ENCODE results near the gene KYNU.
A peak's percentile ranks its signal among the peaks of the same experiment; 100 is the strongest.
"Not testable (repeated sequence)": the region's sequence is repeated elsewhere in the genome, so short reads cannot be mapped to it uniquely, and the experiment has no call there.

The KYNU gene

DNA sequence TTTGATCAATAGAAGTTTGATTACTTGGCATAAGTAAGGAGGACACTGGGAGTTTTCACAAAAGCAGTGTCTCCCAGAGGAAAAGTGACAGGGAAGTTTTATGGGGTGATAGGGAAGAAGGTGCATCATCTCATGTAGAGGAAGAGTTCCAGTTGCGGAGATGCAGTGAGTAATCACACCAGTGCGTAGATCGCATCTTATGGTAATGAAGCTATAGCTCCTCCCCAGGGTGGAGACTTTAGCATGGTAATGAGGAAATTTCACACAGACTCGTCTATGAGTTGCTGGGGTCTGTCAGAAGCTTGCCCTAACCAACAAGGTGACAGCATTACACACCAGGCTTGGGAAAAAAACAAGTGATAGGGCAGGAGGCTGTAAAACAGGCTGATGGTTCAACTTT is 49.0 kb downstream of the KYNU start:
- DNase-seq, result no peak

DNA sequence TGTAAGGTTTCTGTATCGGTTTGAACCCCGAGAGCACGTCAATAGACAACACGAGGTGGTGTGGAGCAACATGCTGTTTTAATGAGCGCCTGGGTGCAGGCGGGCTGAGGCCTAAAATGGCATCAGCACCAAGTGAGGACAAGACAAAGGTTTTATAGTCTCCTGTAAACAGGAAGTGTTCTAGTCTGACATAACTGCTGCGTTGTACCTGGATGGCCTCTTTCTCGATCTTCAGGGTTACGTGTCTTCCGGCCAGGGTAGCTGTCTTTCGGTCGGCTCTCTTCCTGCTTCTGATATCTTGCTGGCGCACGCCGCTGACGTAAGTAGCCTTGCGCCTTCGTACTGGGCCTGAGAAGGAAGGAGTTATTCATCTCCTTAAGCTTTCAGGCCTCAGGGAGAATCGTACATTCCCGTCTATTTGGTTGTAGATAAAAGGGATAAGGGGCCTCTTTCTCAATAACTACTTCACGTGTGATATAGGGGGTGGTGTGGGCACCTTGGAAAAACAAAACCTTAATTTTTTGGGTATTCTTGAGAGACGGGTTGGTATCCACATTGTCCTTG is 53.5 kb downstream of the KYNU start:
- DNase-seq, result no peak

DNA sequence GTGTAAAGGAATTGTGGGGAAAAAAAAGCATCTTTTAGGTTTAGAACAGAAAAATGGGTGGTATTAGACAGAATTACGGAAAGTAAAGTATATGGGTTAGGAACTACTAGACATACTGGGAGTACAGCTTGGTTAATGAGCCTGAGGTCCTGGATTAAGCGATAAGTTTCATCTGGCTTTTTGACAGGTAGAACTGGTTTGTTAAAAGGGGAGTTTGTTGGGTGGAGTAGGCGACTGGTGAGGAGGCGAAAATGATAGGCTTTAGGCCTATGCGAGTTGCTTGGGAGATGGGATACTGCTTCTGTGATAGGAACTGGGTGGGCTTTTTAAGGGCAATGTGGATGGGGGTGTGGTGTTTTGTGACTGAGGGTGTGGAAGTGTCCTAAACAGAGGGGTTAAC is 56.5 kb downstream of the KYNU start:
- DNase-seq, result no peak

DNA sequence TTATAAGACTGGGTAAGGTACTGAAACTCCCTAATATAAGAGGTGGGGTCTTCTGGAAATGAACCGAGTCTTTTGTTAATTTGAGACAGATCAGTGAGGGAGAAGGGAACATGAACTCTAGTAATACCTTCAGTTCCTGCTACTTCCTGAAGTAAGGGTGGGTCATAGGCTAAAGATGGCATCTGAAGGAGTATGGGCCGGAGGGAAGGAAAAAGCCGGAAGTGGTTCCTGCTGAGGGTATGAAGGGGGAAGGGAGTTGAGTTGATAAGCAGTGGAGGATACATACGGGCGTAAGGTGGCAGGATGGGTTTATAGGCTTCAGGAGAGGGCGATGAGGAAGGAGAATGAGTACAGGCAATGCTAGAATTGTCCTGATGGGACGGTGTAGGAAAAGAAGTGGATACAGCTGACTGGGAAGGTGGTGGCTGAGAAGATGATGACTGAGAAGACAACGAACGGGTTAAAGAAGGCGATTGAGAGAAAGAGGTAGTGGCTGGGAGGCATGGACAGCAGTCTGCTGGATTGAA is 58.2 kb downstream of the KYNU start:
- no peak for DNase-seq

DNA sequence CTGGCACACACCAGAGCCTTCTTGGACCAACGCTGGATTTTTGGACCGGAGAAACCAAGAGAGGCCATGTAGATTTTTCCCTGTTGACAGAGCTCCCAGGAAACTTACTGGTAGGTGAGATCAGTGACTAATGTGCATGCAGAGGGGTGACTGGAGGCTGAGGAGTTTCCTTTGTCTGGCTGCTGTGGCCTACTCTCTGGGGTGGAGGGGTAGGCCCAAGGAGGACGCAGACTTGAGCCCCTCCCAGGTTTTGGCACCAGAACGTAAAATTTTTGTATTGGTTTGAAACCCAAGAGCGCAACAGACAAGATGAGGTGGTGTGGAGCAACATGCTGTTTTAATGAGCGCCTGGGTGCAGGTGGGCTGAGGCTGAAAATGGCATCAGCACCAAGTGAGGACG is 59.2 kb downstream of the KYNU start:
- DNase-seq, result no peak

DNA sequence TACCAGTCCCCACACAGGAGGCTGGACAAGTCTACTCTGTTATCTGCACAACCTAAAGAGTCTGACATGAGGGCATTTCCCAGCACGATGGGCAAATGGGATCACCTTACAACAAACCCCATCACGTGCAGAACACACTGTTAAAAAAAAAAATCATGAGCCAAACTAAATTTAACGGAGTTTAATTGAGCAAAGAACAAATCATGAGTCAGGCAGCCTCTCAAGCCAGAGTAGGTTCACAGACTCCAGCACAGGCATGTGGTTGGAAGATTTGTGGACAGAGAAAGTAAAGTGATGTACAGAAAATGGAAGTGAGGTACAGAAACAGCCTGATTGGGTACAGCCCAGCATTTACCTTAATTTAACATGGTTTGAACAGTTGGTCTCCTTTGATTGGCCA is 59.9 kb downstream of the KYNU start:
- DNase-seq, result no peak

DNA sequence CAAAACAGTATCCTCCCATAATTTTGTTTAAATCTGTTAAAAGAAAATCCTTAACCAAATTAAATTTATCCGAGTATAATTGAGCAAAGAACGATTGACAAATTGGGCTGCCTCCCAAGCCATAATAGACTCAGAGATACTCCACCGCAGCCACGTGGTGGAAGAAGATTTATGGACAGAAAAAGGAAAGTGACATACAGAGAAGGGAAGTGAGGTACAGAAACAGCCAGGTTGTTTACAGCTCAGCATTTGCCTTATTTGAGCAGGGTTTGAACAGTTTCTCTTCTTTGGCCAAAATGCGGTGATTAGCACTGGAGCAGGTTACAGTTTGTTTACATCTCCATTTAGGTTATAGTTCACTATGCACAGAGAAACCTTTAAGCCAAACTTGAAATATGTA is 60.8 kb downstream of the KYNU start:
- DNase-seq, result no peak

DNA sequence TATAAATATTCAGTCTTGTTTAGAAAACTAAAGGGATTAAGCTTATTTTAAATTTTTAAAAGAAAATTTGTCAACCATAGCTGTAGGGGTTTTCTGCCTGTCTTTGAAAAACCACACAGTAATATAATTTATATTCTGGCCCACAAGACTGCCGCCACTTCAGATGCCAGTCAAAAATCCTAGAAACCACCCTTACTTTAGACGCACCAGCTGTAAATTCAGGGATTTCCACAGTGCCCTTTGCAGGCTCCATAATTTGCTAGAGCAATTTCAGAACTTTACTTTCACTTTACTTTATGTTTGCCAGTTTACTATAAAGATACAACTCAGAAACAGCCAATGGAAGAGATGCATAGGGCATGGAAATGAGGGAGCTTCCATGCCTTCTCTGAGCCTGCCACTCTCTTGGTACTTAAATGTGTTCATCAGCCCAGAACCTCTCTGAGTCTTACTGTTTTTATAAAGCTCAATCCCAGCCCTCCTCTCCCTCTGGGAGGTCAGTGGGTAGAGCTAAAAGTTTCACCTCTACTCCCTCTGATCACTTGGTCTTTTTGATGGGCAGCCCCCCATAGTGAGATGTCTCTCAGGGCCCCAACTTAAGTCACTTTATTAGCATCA is 63.3 kb downstream of the KYNU start:
- peak in 1 of 2 experiments; percentile 5 for DNase-seq

DNA sequence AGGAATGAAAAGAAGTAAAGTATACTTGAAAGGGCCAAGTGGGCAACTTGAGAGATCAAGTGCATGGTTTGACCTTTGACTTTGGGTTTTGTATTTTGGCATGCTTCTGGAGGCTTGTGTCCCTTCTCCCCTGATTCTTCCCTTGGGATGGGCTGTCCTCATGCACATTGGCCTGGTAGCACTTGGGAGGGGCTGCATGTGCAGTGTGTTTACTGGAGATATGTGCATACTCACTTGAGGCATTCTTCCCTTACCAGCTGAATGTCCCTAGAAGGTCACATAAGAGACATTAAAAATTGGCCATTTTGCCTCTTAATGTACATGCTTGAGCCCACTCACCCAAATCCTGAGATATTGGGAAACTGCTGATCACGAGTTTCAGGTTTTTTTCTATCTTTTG is 65.2 kb downstream of the KYNU start:
- DNase-seq, result no peak

DNA sequence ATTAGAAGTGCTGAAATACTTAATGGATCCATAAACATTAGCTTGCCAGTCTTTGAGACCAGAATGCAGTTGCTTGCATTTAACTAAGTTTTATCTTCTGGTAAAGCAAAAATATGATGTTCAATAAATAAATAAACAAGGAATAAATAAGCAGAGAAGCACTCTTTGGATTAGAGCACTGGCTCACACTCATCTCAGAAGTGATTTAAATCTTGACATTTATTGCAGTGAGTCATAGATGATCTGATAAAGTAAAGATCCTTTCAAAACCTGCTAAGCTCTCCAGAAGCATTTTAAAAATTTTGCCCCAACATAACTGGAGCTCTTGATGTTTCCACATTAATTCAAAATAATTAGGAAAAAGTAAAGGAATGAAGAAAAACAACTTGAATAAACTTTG is 66.8 kb downstream of the KYNU start:
- no peak for DNase-seq

DNA sequence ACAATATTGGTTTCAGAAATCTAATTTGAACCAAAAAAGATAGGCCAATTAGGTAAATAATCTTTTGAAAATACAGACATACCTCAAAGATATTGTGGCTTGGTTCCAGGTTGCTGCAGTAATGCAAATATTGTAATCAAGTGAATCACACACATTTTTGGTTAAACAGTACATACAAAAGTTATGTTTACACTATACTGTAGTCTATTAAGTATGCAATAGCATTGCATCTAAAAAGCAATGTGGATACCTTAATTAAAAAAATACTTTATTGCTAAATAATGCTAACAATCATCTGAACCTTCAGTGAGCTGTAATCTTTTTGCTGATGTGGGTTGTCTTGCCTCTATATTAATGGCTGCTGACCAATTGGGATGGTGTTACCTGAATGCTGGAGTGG is 67.3 kb downstream of the KYNU start:
- no peak for DNase-seq

DNA sequence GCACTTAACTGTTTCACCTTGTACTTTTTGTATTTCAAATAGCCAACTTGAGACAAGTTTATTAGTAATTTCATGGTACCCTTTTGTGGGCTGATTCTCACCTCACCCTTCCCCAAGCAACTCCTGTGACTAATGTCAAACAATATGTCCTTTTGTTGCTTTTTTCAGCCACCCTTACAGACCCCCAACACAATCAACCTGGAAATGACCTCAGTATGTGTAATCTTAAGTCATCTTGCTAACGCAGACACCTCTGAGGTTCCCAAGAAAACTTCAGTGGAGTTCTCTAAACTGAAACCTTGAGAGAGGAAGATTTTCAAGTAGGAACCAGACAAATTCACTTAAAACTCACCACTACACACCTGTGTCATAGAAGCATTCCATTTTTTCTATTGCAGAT is 69.5 kb downstream of the KYNU start:
- DNase-seq, result no peak

DNA sequence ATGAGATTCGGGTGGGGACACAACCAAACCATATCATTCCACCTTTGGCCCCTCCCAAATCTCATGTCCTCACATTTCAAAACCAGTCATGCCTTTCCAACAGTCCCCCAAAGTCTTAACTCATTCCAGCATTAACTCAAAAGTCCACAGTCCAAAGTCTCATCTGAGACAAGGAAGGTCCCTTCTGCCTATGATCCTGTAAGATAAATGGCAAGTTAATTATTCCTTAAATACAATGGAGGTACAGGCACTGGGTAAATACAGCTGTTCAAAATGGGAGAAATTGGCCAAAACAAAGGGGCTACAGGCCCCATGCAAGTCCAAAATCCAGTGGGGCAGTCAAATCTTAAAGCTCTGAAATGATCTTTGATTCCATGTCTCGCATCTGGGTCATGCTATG is 71.3 kb downstream of the KYNU start:
- not testable (repeated sequence) for DNase-seq

DNA sequence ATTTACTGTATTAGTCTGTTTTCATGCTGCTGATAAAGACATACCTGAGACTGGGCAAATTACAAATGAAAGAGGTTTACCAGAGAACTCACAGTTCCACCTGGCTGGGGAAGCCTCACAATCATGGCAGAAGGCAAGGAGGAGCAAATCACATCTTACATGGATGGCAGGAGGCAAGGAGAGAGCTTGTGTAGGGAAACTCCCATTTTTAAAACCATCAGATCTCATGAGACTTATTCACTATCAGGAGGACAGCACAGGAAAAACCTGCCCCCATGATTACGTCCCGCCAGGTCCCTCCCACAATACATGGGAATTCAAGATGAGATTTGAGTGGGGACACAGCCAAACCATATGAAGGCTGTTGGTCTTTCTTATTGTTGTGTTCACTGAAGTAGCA is 72.9 kb downstream of the KYNU start:
- DNase-seq, result not testable (repeated sequence)

DNA sequence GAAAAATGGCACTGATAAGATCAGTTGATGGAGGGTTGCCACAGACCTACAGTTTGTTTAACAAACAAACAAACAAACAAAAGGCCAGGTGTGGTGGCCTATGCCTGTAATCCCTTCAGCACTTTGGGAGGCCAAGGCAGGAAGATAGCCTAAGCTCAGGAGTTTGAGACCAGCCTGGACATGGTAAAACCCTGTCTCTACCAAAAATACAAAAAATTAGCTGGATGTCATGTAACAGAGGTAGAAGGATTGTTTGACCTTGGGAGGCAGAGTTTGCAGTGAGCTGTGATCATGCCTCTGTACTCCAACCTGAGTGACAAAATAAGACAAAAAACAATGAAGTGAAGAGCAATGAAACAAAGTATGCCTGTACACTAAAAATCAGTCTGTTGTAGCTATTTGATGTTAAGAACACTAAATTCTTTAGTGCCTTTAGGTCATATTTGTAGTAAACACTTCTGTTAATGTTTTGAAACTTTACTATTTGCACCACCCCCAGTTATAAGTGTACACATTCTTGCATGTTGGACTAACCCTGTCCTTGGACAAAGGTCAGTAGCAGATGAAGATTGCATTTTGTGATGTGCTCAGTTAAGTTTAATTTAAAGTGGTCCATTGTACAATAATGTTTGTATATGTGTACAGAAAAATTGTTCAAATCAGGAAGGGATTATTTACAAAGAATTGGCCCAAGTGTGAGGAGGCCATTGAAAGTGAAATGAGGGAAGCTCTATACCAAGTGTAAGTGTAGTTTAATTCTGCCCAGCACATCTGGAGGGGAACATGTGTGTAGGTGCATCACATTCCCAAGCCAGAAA is 73.9 kb downstream of the KYNU start:
- DNase-seq, result no peak

DNA sequence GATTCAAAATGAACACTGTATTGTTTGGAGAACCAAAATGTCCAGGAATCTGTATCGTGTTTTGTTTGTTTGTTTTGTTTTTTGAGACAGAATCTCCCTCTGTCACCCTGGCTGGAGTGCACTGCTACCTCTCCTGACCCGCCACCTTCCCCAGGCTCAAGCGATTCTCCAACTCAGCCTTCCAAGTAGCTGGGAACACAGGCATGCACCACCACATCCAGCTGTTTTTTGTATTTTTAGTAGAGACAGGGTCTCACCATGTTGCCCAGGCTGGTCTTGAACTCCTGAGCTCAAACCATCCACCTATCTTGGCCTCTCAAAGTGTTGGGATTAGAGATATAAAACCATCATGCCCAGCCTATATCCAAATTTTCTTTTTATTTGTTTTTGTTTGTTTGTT is 74.6 kb downstream of the KYNU start:
- DNase-seq, result no peak

DNA sequence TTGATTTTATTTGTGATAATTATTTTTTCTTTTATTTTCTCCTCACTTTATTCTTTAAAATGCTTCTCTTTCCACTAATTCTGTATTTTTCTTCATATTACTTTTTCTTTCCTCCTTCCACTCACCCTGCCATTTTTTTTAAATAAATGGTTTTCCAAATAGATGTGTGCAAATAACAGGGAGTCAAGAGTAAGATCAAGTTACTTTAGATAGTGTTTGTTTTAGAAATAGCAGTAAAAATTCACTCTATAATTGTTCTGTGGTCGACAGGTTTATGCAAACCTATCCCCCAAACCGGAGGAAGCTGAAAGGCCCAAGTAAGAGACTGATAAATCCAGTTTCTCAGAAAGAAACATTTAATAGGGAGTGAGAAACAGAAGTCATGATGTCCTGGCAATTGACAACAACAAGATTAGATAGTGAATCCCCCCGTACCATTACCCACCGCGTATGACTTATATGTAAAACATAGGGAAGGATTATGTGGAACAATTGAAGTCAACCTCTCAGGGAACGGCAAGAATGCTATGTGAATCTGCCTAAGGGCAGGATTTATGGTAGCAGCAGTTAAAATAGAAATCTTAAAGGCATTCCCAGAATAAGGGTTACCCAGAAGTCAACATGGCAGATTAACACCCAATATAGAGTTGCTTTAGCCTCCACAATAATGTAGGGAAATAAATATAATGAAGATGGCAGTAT is 75.5 kb downstream of the KYNU start:
- peak; percentile 62 to 67 for DNase-seq

DNA sequence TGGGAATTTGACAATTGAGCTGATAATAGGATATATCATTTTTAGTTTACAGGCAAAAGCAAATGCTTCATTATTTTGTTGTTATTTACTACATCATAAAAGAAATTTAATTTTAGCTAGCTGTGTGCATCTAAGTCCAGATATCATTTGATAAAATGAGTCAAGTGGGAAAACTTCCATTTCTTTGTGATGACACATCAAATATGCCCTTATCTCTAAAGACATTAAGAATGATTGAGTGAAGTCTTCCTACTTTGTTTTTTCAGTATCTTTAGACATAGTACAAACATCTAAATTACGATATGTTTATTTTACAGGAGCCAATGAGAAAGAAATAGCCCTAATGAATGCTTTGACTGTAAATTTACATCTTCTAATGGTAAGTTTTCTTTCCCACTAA is 77.0 kb downstream of the KYNU start:
- no peak for DNase-seq

DNA sequence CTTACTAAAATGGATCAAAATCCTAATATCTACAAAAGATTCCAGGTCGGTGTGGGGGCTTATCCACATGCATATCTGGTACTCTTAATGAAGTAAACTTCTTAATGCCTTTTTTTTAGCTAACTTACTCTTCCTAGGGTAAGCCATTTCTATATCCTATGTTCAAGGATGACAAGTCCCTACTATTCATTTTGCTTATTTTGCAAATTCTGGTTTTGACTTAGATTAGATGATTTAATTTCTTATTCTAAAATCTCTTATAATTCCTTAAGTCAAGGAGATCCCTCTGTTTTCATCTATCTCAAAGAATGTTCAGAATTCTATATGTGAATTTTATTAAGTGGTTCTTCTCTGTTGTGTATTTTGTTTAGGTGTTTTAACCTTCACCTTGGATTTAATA is 79.7 kb downstream of the KYNU start:
- no peak for DNase-seq

DNA sequence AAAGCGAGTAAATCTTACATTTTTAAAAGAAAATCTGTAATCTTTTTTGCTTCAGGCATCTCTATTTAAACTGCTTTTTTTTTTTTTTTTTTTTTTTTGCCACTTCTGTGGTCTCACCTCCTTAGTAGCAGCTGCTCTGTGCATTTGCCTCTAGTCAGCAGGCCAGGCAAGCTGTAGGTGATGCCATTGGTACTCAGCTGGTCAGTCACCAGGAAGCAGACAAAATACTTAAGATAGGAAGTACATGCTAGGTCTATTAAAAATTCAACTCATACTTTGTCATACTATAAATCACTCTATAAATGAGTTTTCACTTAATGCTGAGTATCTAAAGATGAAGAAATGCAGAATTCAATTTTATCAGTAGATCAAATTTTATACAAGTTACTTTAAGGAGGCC is 83.7 kb downstream of the KYNU start:
- DNase-seq, result no peak

DNA sequence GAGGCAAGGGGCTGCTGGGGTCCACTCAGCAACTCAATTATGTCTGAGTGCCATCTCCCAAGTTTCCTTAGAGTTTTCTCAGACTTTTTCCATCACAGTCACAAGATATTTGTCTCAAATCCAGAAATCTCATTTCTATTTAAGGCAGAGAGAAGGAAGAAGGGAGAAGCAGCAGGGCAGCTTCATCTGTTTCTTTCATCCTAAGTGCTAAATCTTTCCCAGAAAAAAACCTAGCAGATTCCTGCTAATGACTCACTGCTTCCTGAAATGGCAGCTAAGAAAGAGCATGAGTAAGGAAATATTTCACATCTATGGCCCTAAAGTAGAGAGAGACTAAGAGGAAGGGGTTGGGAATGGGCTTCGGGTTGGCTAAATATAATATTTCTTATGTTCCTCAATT is 88.0 kb downstream of the KYNU start:
- no peak for DNase-seq

DNA sequence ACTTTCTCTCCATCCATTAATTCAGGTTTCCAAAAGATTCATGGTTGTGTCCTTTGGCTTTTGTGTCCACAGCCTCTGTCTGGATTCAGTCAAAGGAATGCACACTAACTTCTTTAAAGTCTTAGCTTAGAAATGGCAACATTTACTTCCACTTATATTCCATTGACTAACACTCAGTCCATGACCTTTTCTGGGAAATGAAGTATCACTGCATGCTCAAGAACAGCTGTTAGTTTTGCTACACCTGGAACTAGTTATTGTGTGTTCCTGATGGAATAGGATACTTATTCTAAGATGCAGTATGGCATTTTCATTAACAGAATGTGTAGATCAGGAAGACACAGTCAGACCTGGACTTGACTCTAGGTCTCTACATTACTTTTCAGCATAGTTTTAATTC is 88.8 kb downstream of the KYNU start:
- DNase-seq, result no peak

DNA sequence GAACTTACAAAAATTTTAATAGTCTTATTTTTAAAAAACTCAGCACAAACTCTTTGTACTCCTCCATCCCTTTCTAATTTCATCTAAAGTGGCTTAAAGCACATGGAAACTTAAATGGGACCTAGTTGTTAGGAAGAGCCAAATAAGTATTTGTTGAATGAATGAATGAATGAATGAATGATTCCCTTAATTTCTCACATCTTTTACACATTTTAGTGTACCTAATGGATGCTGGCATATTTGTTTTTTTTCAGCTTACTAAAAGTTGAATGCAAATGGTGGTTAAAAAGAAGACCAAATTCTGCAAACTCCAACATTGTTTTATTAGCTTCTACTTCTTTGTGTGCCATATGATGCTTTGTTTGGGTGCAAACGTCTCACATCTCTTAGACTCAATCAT is 89.6 kb downstream of the KYNU start:
- no peak for DNase-seq

All from NCI-H526 (cell line).